ENCODE measurements around the gene CCN5.

The CCN5 gene

DNA sequence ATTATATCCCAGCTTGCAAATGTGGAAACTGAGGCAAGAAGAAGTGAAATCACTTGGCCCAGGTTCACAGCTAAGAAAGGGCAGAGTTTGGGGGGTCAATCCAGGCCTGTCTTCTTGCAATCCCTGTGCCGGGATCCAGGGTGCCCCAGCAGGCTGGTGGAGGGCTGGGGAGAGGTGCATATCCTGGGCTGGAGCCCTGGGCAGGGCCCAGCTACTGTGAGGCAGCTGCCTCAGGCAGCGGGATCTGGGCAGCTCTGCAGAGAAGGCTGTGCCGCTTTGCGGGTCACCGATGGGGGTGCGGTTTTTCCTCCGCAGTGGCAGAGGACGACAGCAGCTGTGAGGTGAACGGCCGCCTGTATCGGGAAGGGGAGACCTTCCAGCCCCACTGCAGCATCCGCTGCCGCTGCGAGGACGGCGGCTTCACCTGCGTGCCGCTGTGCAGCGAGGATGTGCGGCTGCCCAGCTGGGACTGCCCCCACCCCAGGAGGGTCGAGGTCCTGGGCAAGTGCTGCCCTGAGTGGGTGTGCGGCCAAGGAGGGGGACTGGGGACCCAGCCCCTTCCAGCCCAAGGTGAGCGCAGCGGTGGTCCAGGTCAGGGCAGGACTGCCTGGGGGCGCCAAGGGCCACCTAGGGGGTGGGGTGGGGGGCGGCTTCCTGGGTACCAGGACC is 9.4 kb downstream of the CCN5 start:
- Histone ChIP-seq H3K27ac (ENCODE audit: insufficient read depth, low read depth, low read length, poor library complexity, severe bottlenecking) (no peak overlapping the region), H3K4me3 (ENCODE audit: insufficient read depth, low read depth, low read length) (no peak overlapping the region), H3K4me1 (ENCODE audit: control insufficient read depth, insufficient read depth, low read length) (peaks cover 8% of the 10 kb centered on the region), H3K27me3 (ENCODE audit: control insufficient read depth, insufficient read depth, low read length, poor library complexity, severe bottlenecking) (no peaks in the 10 kb centered on the region), H3K36me3 (ENCODE audit: control insufficient read depth, insufficient read depth, low read length) (no peaks in the 10 kb centered on the region), H3K9me3 (ENCODE audit: control insufficient read depth, low read length) (no peaks in the 10 kb centered on the region)
- 90 to 93% methylated on average over 26 of the region's 26 CpGs for WGBS, 2 experiments

DNA sequence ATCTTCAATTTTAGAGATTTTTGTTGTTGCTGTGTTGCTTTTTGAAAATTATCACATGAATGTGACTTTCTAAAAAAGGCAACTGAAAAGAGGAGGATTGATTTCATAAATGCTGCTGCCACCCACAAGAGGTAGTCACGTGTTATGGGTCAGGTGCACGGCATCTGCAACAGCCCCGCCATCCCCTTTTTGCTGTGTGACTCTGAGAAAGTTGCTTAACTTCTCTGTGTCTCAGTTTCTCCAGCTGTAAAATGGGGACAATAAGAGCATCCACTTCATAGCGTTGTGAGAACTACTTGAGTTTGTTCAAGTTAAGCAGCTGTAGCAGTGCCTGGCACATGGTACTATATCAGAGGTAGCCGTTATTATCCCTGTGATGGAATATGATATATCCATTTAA is 10.7 kb downstream of the CCN5 start:
- WGBS, 2 experiments, result 80 to 86% methylated on average over 4 to 5 of the region's 5 CpGs
- H3K9me3 ChIP-seq (ENCODE audit: control insufficient read depth, low read length), result no peaks in the 10 kb centered on the region
- no peak overlapping the region for H3K27ac ChIP-seq (ENCODE audit: insufficient read depth, low read depth, low read length, poor library complexity, severe bottlenecking)
- no peaks in the 10 kb centered on the region for H3K27me3 ChIP-seq (ENCODE audit: control insufficient read depth, insufficient read depth, low read length, poor library complexity, severe bottlenecking)
- H3K4me3 ChIP-seq (ENCODE audit: insufficient read depth, low read depth, low read length), result no peak overlapping the region
- H3K36me3 ChIP-seq (ENCODE audit: control insufficient read depth, insufficient read depth, low read length), result no peaks in the 10 kb centered on the region
- peaks cover 8% of the 10 kb centered on the region for H3K4me1 ChIP-seq (ENCODE audit: control insufficient read depth, insufficient read depth, low read length)

DNA sequence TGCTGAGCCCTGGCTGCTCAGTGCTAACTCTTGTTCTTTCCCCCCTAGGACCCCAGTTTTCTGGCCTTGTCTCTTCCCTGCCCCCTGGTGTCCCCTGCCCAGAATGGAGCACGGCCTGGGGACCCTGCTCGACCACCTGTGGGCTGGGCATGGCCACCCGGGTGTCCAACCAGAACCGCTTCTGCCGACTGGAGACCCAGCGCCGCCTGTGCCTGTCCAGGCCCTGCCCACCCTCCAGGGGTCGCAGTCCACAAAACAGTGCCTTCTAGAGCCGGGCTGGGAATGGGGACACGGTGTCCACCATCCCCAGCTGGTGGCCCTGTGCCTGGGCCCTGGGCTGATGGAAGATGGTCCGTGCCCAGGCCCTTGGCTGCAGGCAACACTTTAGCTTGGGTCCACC is 11.9 kb downstream of the CCN5 start:
- H3K9me3 ChIP-seq (ENCODE audit: control insufficient read depth, low read length), result no peaks in the 10 kb centered on the region
- peaks cover 8% of the 10 kb centered on the region for H3K4me1 ChIP-seq (ENCODE audit: control insufficient read depth, insufficient read depth, low read length)
- H3K36me3 ChIP-seq (ENCODE audit: control insufficient read depth, insufficient read depth, low read length), result no peaks in the 10 kb centered on the region
- 87 to 91% methylated on average over 11 of the region's 11 CpGs for WGBS, 2 experiments
- no peaks in the 10 kb centered on the region for H3K27me3 ChIP-seq (ENCODE audit: control insufficient read depth, insufficient read depth, low read length, poor library complexity, severe bottlenecking)
- no peak overlapping the region for H3K4me3 ChIP-seq (ENCODE audit: insufficient read depth, low read depth, low read length)
- H3K27ac ChIP-seq (ENCODE audit: insufficient read depth, low read depth, low read length, poor library complexity, severe bottlenecking), result no peak overlapping the region

DNA sequence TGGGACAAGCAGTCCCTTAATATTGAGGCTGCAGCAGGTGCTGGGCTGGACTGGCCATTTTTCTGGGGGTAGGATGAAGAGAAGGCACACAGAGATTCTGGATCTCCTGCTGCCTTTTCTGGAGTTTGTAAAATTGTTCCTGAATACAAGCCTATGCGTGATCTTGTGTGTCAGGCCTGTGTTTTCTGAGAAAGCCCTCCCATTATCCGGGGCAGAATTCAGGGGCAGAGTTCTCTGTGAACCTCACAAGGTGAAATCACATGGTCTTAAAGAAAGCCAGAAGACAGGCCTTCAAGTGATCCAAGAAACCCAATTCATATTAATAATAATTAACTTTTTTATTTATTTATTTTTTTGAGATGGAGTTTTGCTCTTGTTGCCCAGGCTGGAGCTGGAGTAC is 12.5 kb downstream of the CCN5 start:
- no peak overlapping the region for H3K4me3 ChIP-seq (ENCODE audit: insufficient read depth, low read depth, low read length)

DNA sequence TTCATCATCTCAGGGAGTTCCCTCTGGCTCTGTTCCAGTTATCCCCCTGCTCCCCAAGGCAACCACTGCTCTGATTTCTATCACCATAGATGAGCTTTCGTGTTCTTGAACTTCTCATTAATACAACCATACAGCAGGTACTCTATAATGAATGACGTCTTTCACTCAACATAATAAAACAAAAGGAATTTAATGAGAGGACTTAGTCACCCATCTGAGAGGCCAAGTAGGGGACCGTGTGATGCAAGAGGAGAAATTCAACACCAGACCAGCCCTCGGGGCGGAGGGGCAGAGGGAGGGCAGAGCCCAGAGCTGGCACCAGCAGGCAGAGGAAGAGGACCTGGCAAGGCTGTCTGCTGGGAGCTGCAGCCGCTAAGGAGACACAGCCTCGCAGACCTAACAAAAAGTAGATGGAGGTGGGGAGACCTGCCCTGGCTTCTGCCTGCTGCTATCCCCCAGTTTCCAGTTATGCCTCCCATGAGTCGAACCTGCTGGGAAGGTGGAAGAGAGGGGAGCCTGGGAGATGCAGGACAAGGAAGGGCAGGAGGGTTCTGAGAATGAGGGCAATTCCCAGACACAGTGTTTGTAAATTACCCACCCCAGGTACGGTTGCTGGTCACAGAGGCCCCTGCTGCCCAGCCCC is 13.8 kb downstream of the CCN5 start:
- no peak overlapping the region for H3K27ac ChIP-seq (ENCODE audit: insufficient read depth, low read depth, low read length, poor library complexity, severe bottlenecking)
- H3K9me3 ChIP-seq (ENCODE audit: control insufficient read depth, low read length), result no peaks in the 10 kb centered on the region
- peaks cover 8% of the 10 kb centered on the region for H3K4me1 ChIP-seq (ENCODE audit: control insufficient read depth, insufficient read depth, low read length)
- no peak overlapping the region for H3K4me3 ChIP-seq (ENCODE audit: insufficient read depth, low read depth, low read length)
- WGBS, 2 experiments, result 29 to 30% methylated on average over 9 of the region's 9 CpGs
- no peaks in the 10 kb centered on the region for H3K36me3 ChIP-seq (ENCODE audit: control insufficient read depth, insufficient read depth, low read length)
- no peaks in the 10 kb centered on the region for H3K27me3 ChIP-seq (ENCODE audit: control insufficient read depth, insufficient read depth, low read length, poor library complexity, severe bottlenecking)

More for the DNA sequence above, 12.5 kb downstream of the CCN5 start:
- Histone ChIP-seq H3K27ac (ENCODE audit: insufficient read depth, low read depth, low read length, poor library complexity, severe bottlenecking) (no peak overlapping the region), H3K36me3 (ENCODE audit: control insufficient read depth, insufficient read depth, low read length) (no peaks in the 10 kb centered on the region), H3K27me3 (ENCODE audit: control insufficient read depth, insufficient read depth, low read length, poor library complexity, severe bottlenecking) (no peaks in the 10 kb centered on the region), H3K4me1 (ENCODE audit: control insufficient read depth, insufficient read depth, low read length) (peaks cover 8% of the 10 kb centered on the region), H3K9me3 (ENCODE audit: control insufficient read depth, low read length) (no peaks in the 10 kb centered on the region)
- WGBS, 2 experiments, result 82 to 89% methylated on average over 2 of the region's 2 CpGs

DNA sequence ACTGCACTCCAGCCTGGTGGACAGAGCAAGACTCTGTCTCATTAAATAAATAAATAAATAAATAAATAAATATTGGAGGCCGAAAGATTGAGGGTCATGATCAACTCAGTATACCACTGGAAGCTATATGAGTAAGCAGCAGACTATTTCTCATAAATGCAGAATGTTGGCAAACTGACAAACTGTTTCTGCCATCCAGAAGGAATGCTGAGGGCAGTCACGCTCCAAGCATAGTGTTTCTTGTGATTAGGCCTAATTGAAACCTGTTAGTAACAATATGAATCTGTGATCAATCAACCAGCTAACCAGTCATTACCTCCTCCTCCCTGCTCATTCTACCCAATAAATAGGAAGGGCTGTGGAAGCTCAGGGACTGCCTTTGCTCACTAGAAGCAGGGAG is 15.3 kb downstream of the CCN5 start:
- no peak overlapping the region for H3K4me3 ChIP-seq (ENCODE audit: insufficient read depth, low read depth, low read length)
- H3K27me3 ChIP-seq (ENCODE audit: control insufficient read depth, insufficient read depth, low read length, poor library complexity, severe bottlenecking), result no peaks in the 10 kb centered on the region
- no peak overlapping the region for H3K27ac ChIP-seq (ENCODE audit: insufficient read depth, low read depth, low read length, poor library complexity, severe bottlenecking)
- WGBS, 2 experiments, result 85 to 96% methylated on average over 2 of the region's 2 CpGs
- peaks cover 8% of the 10 kb centered on the region for H3K4me1 ChIP-seq (ENCODE audit: control insufficient read depth, insufficient read depth, low read length)
- no peaks in the 10 kb centered on the region for H3K36me3 ChIP-seq (ENCODE audit: control insufficient read depth, insufficient read depth, low read length)
- no peaks in the 10 kb centered on the region for H3K9me3 ChIP-seq (ENCODE audit: control insufficient read depth, low read length)

DNA sequence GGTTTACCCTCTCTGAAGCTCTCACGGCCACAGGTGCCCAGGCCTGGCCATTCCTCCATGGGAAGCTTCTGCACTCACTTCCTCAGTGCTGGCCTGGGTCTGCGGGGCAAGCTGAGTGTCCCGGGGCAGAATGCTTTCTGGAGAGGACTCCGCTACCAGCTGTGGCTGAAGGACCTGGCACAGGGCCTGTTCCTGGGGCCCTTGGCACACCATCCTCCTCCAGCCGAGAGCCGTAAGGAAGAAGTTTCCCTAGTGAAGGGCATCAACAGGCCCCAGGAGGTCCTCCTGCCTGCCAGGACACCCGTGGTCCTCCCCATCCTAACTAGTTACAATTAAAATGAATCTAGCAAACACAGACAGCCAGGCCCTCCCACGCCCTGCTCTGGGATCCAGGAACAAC is 16.5 kb downstream of the CCN5 start:
- Histone ChIP-seq H3K9me3 (ENCODE audit: control insufficient read depth, low read length) (no peaks in the 10 kb centered on the region), H3K27ac (ENCODE audit: insufficient read depth, low read depth, low read length, poor library complexity, severe bottlenecking) (no peak overlapping the region), H3K4me1 (ENCODE audit: control insufficient read depth, insufficient read depth, low read length) (peaks cover 8% of the 10 kb centered on the region), H3K27me3 (ENCODE audit: control insufficient read depth, insufficient read depth, low read length, poor library complexity, severe bottlenecking) (no peaks in the 10 kb centered on the region), H3K36me3 (ENCODE audit: control insufficient read depth, insufficient read depth, low read length) (no peaks in the 10 kb centered on the region), H3K4me3 (ENCODE audit: insufficient read depth, low read depth, low read length) (no peak overlapping the region)
- 85 to 87% methylated on average over 8 of the region's 8 CpGs for WGBS, 2 experiments

DNA sequence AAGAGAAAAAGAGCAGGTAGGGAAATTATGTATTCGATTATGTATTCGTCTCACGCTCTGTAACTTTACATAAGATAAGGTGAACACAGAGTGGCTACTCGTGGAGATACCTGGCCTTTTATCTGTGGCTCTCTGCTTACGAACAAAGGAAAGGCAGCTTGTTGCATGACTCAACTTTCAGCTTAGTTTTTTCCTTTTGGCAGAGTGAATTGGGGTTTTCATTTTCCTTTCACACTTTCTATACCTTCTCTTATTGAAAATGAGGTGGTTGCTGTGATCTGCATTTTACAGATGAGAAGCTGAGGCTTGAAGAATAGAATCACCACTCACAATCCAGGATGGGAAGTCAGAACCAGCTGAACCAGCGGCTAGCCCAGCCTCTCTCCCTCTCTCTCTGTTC is 17.2 kb downstream of the CCN5 start:
- H3K27ac ChIP-seq (ENCODE audit: insufficient read depth, low read depth, low read length, poor library complexity, severe bottlenecking), result no peak overlapping the region
- H3K4me1 ChIP-seq (ENCODE audit: control insufficient read depth, insufficient read depth, low read length), result peaks cover 8% of the 10 kb centered on the region
- no peaks in the 10 kb centered on the region for H3K9me3 ChIP-seq (ENCODE audit: control insufficient read depth, low read length)
- H3K4me3 ChIP-seq (ENCODE audit: insufficient read depth, low read depth, low read length), result no peak overlapping the region
- 73% methylated on average over 6 of the region's 6 CpGs for WGBS, 2 experiments
- H3K27me3 ChIP-seq (ENCODE audit: control insufficient read depth, insufficient read depth, low read length, poor library complexity, severe bottlenecking), result no peaks in the 10 kb centered on the region
- no peaks in the 10 kb centered on the region for H3K36me3 ChIP-seq (ENCODE audit: control insufficient read depth, insufficient read depth, low read length)

DNA sequence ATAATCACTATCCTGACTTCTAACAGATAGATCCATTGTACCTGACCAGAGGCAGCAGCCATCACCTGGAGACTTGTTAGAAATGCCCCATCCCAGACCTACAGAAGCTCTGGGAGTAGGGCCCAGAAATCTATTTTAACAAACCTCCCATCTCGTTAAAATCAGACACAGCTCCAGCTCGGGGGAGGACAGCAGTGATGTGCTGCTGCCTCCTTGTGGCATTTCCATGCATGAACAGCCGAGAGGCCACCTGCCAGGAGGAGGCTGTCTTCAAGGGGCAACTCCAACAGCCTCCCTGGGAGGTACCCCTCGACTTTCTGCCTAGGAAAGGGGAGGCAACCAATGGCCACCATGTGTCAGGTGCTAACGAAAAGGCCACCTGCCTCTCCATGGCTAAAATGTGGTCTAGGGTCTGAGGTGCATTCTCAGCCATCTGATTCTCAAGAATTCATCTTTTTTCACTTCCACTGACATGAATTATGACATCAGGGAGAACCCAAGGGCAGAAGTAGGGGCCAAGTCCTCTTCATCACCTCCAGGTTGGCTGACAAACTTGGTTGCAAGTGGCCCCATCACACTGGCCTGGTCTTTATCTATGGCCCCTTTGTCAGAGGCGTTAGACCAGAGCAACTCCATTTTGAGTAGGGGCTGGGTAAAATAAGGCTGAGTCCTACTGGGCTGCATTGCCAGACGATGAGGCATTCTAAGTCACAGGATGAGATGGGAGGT is 18.3 kb downstream of the CCN5 start:
- Histone ChIP-seq H3K27ac (ENCODE audit: insufficient read depth, low read depth, low read length, poor library complexity, severe bottlenecking) (no peak overlapping the region), H3K36me3 (ENCODE audit: control insufficient read depth, insufficient read depth, low read length) (no peaks in the 10 kb centered on the region)
- 39 to 44% methylated on average over 7 of the region's 7 CpGs for WGBS, 2 experiments

DNA sequence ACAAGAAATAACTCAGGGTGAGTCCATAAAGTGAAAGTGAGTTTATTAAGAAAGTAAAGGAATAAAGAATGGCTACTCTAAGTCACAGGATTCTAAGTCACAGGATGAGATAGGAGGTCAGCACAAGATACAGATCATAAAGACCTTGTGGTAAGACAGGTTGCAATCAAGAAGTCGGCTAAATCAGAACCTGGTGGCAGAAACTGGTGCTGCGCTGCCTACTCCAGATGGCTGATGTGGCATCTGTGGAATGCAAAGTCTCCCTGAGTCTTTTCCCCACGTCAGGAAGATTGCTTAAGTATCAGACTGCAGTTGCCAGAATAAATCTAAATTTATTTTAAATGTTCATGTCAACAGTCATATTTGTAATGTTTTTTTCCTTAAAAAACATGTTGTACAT is 19.8 kb downstream of the CCN5 start:
- WGBS, 2 experiments, result 77 to 79% methylated on average over 3 of the region's 3 CpGs
- no peak overlapping the region for H3K4me3 ChIP-seq (ENCODE audit: insufficient read depth, low read depth, low read length)
- H3K27me3 ChIP-seq (ENCODE audit: control insufficient read depth, insufficient read depth, low read length, poor library complexity, severe bottlenecking), result no peaks in the 10 kb centered on the region
- H3K9me3 ChIP-seq (ENCODE audit: control insufficient read depth, low read length), result no peaks in the 10 kb centered on the region
- H3K27ac ChIP-seq (ENCODE audit: insufficient read depth, low read depth, low read length, poor library complexity, severe bottlenecking), result no peak overlapping the region
- no peaks in the 10 kb centered on the region for H3K4me1 ChIP-seq (ENCODE audit: control insufficient read depth, insufficient read depth, low read length)
- no peaks in the 10 kb centered on the region for H3K36me3 ChIP-seq (ENCODE audit: control insufficient read depth, insufficient read depth, low read length)

More for the DNA sequence above, 18.3 kb downstream of the CCN5 start:
- Histone ChIP-seq H3K4me3 (ENCODE audit: insufficient read depth, low read depth, low read length) (no peak overlapping the region), H3K27me3 (ENCODE audit: control insufficient read depth, insufficient read depth, low read length, poor library complexity, severe bottlenecking) (no peaks in the 10 kb centered on the region), H3K4me1 (ENCODE audit: control insufficient read depth, insufficient read depth, low read length) (peaks cover 8% of the 10 kb centered on the region), H3K9me3 (ENCODE audit: control insufficient read depth, low read length) (no peaks in the 10 kb centered on the region)

All from ectodermal cell (in vitro differentiated cells).